IPS-18a (cell line): Measurements from ENCODE around the gene PACRGL.

Experiments
- H3K27ac ChIP-seq: one replicate; pipeline ENCODE4 v1.5.1; 2013; ENCODE audit warnings: low read length
- H3K27me3 ChIP-seq: one replicate; pipeline ENCODE4 v1.6.1; 2013; ENCODE audit warnings: mild to moderate bottlenecking, low read length; ENCODE audit not compliant: control insufficient read depth, insufficient read depth
- H3K36me3 ChIP-seq: one replicate; pipeline ENCODE4 v1.6.1; 2013; ENCODE audit warnings: low read depth, low read length; ENCODE audit not compliant: control insufficient read depth
- H3K4me1 ChIP-seq: one replicate; pipeline ENCODE4 v1.6.1; 2013; ENCODE audit warnings: low read depth, low read length; ENCODE audit not compliant: control insufficient read depth
- H3K4me3 ChIP-seq: one replicate; pipeline ENCODE4 v1.5.1; 2013; ENCODE audit warnings: low read length
- H3K9ac ChIP-seq: one replicate; pipeline ENCODE4 v1.6.1; 2013; ENCODE audit warnings: mild to moderate bottlenecking, low read length, moderate library complexity
- H3K9me3 ChIP-seq: one replicate; pipeline ENCODE4 v1.6.1; 2013; ENCODE audit warnings: low read depth, low read length; ENCODE audit not compliant: control insufficient read depth

PACRGL gene

GRCh38 chr4:20681271-20681670 is 19.0 kb upstream of the PACRGL start:
- Histone ChIP-seq H3K4me1 (peaks cover 8% of the 10 kb centered on the region), H3K9ac (no peak overlapping the region), H3K36me3 (no peaks in the 10 kb centered on the region), H3K4me3 (no peak overlapping the region), H3K9me3 (no peaks in the 10 kb centered on the region), H3K27me3 (no peaks in the 10 kb centered on the region), H3K27ac (no peak overlapping the region)

- Histone ChIP-seq H3K4me3 (no peak overlapping the region), H3K9ac (no peak overlapping the region), H3K9me3 (no peaks in the 10 kb centered on the region), H3K4me1 (no peaks in the 10 kb centered on the region), H3K27ac (no peak overlapping the region), H3K36me3 (no peaks in the 10 kb centered on the region), H3K27me3 (no peaks in the 10 kb centered on the region)
These were observed 17.4 kb upstream of the PACRGL start for GRCh38 chr4:20682853-20683252.

- H3K4me3 ChIP-seq = no peak overlapping the region
- H3K4me1 ChIP-seq = no peaks in the 10 kb centered on the region
- H3K36me3 ChIP-seq = no peaks in the 10 kb centered on the region
- no peaks in the 10 kb centered on the region for H3K27me3 ChIP-seq
- H3K9me3 ChIP-seq = no peaks in the 10 kb centered on the region
- no peak overlapping the region for H3K27ac ChIP-seq
- no peak overlapping the region for H3K9ac ChIP-seq
These were observed 16.5 kb upstream of the PACRGL start for GRCh38 chr4:20683766-20684165.

- no peak overlapping the region for H3K27ac ChIP-seq
- no peak overlapping the region for H3K9ac ChIP-seq
- H3K36me3 ChIP-seq = no peaks in the 10 kb centered on the region
- H3K4me1 ChIP-seq = no peaks in the 10 kb centered on the region
- H3K9me3 ChIP-seq = no peaks in the 10 kb centered on the region
- H3K4me3 ChIP-seq = no peak overlapping the region
- H3K27me3 ChIP-seq = no peaks in the 10 kb centered on the region
These were observed 15.2 kb upstream of the PACRGL start for GRCh38 chr4:20684852-20685763.

GRCh38 chr4:20687864-20688263 is 12.4 kb upstream of the PACRGL start:
- H3K4me1 ChIP-seq = no peaks in the 10 kb centered on the region
- no peak overlapping the region for H3K27ac ChIP-seq
- no peak overlapping the region for H3K9ac ChIP-seq
- H3K4me3 ChIP-seq = no peak overlapping the region
- no peaks in the 10 kb centered on the region for H3K36me3 ChIP-seq
- H3K27me3 ChIP-seq = no peaks in the 10 kb centered on the region
- H3K9me3 ChIP-seq = no peaks in the 10 kb centered on the region

- Histone ChIP-seq H3K9me3 (no peaks in the 10 kb centered on the region), H3K27me3 (no peaks in the 10 kb centered on the region), H3K9ac (no peak overlapping the region), H3K36me3 (no peaks in the 10 kb centered on the region), H3K4me3 (no peak overlapping the region), H3K27ac (no peak overlapping the region), H3K4me1 (peaks cover 5% of the 10 kb centered on the region)
These were observed 3.4 kb upstream of the PACRGL start for GRCh38 chr4:20696815-20697214.

GRCh38 chr4:20698382-20698781 is 1.9 kb upstream of the PACRGL start:
- Histone ChIP-seq H3K27me3 (no peaks in the 10 kb centered on the region), H3K9me3 (no peaks in the 10 kb centered on the region)

GRCh38 chr4:20698820-20699219 is 1.4 kb upstream of the PACRGL start:
- H3K36me3 ChIP-seq = no peaks in the 10 kb centered on the region

More at GRCh38 chr4:20698382-20698781, 1.9 kb upstream of the PACRGL start:
- Histone ChIP-seq H3K36me3 (no peaks in the 10 kb centered on the region), H3K27ac (no peak overlapping the region), H3K9ac (no peak overlapping the region), H3K4me3 (no peak overlapping the region), H3K4me1 (peaks cover 5% of the 10 kb centered on the region)

GRCh38 chr4:20711335-20711734 is 11.1 kb downstream of the PACRGL start:
- no peak overlapping the region for H3K9ac ChIP-seq
- H3K36me3 ChIP-seq = peaks cover 9% of the 10 kb centered on the region
- H3K4me1 ChIP-seq = no peaks in the 10 kb centered on the region
- no peaks in the 10 kb centered on the region for H3K9me3 ChIP-seq
- no peak overlapping the region for H3K27ac ChIP-seq
- no peak overlapping the region for H3K4me3 ChIP-seq
- H3K27me3 ChIP-seq = no peaks in the 10 kb centered on the region

More at GRCh38 chr4:20698820-20699219, 1.4 kb upstream of the PACRGL start:
- Histone ChIP-seq H3K9ac (no peak overlapping the region), H3K4me3 (no peak overlapping the region), H3K9me3 (no peaks in the 10 kb centered on the region), H3K4me1 (peaks cover 5% of the 10 kb centered on the region), H3K27me3 (no peaks in the 10 kb centered on the region), H3K27ac (no peak overlapping the region)

- Histone ChIP-seq H3K9ac (no peak overlapping the region), H3K4me3 (no peak overlapping the region), H3K27me3 (no peaks in the 10 kb centered on the region), H3K4me1 (peaks cover 12% of the 10 kb centered on the region), H3K27ac (no peak overlapping the region), H3K9me3 (peaks cover 3% of the 10 kb centered on the region), H3K36me3 (peaks cover 16% of the 10 kb centered on the region)
These were observed 22.8 kb downstream of the PACRGL start for GRCh38 chr4:20723019-20723418.

GRCh38 chr4:20723463-20723862 is 23.2 kb downstream of the PACRGL start:
- Histone ChIP-seq H3K4me3 (no peak overlapping the region), H3K4me1 (peaks cover 12% of the 10 kb centered on the region), H3K9ac (no peak overlapping the region), H3K9me3 (peaks cover 3% of the 10 kb centered on the region), H3K27ac (no peak overlapping the region), H3K36me3 (peaks cover 19% of the 10 kb centered on the region), H3K27me3 (no peaks in the 10 kb centered on the region)

- H3K27me3 ChIP-seq = no peaks in the 10 kb centered on the region
- H3K9me3 ChIP-seq = peaks cover 3% of the 10 kb centered on the region
- H3K4me1 ChIP-seq = peaks cover 12% of the 10 kb centered on the region
- H3K27ac ChIP-seq = no peak overlapping the region
- no peak overlapping the region for H3K4me3 ChIP-seq
- H3K9ac ChIP-seq = no peak overlapping the region
- H3K36me3 ChIP-seq = peaks cover 29% of the 10 kb centered on the region
These were observed 24.7 kb downstream of the PACRGL start for GRCh38 chr4:20724915-20725314.
